Measurements from ENCODE around the gene NOC2L. TPM values are rescaled to one million over a fixed set of nuclear protein-coding genes. Genes with fewer than 3 reads are reported as not detected.
A peak's percentile ranks its signal among the peaks of the same experiment; 100 is the strongest.

Gene NOC2L
- total and polyA plus RNA-seq, 9 of the 15 experiments (the other 6 are each of a cell fraction or from before 2014, with no cell fraction given) = 4.0 to 410 (median 200) TPM

DNA sequence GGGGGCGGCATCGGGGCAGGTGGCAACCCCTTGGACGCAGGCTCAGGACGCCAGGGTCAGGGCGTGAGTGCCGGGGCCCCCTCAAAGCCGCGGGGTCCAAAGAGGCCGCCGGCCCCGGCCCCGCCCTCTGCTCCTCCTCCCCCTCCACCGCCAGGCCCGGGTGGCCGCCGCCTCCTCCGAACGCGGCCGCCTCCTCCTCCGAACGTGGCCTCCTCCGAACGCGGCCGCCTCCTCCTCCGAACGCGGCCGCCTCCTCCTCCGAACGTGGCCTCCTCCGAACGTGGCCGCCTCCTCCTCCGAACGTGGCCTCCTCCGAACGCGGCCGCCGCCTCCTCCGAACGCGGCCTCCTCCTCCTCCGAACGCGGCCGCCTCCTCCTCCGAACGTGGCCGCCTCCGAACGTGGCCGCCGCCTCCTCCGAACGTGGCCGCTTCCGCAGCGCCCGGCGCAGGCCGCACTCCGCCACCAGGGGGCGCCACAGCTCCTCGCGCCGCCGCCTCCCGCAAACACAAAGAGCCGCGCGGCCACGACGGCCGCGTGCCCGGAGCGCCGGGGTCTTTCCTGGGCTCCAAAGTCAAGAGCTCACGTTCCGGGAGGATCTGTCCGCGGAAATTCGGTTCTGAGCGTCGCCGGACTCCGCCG, 54.6 kb downstream of the NOC2L start (continued):
- TF ChIP-seq, protein P1, sequence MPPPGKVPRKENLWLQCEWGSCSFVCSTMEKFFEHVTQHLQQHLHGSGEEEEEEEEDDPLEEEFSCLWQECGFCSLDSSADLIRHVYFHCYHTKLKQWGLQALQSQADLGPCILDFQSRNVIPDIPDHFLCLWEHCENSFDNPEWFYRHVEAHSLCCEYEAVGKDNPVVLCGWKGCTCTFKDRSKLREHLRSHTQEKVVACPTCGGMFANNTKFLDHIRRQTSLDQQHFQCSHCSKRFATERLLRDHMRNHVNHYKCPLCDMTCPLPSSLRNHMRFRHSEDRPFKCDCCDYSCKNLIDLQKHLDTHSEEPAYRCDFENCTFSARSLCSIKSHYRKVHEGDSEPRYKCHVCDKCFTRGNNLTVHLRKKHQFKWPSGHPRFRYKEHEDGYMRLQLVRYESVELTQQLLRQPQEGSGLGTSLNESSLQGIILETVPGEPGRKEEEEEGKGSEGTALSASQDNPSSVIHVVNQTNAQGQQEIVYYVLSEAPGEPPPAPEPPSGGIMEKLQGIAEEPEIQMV (tag; conservative IDR thresholded peaks at IDR 0.05; ENCODE audit: low read depth) = no peak
- peak; percentile 86 for TF ChIP-seq HMGN3 (IDR thresholded peaks at IDR 0.05; ENCODE audit: borderline replicate concordance, extremely low read depth, insufficient read length, low read depth, low read length)
- TF ChIP-seq ZNF740 (CRISPR knock-in tag; IDR thresholded peaks at IDR 0.05) = peak; percentile 91
- TF ChIP-seq ZNF740 (tag; IDR thresholded peaks at IDR 0.05) = peak in 1 of 2 experiments; percentile 11; a peak in 1 of 4 replicates
- TF ChIP-seq TEAD2 (tag; IDR thresholded peaks at IDR 0.05) = no peak
- peak; percentile 53; the same call in 1 of the 2 replicates for TF ChIP-seq CGGBP1 (CRISPR knock-in tag; IDR thresholded peaks at IDR 0.05)
- TF ChIP-seq, protein P2, sequence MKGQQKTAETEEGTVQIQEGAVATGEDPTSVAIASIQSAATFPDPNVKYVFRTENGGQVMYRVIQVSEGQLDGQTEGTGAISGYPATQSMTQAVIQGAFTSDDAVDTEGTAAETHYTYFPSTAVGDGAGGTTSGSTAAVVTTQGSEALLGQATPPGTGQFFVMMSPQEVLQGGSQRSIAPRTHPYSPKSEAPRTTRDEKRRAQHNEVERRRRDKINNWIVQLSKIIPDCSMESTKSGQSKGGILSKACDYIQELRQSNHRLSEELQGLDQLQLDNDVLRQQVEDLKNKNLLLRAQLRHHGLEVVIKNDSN (CRISPR knock-in tag; IDR thresholded peaks at IDR 0.05) = no peak; the same call in 1 of the 2 replicates
- TF ChIP-seq, protein P3, sequence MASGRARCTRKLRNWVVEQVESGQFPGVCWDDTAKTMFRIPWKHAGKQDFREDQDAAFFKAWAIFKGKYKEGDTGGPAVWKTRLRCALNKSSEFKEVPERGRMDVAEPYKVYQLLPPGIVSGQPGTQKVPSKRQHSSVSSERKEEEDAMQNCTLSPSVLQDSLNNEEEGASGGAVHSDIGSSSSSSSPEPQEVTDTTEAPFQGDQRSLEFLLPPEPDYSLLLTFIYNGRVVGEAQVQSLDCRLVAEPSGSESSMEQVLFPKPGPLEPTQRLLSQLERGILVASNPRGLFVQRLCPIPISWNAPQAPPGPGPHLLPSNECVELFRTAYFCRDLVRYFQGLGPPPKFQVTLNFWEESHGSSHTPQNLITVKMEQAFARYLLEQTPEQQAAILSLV (tag; IDR thresholded peaks at IDR 0.05) = no peak
- no peak for TF ChIP-seq ZNF655 (CRISPR knock-in tag; IDR thresholded peaks at IDR 0.05)
- no peak for TF ChIP-seq CSDE1 (IDR thresholded peaks at IDR 0.05)
- TF ChIP-seq CBFA2T3 (IDR thresholded peaks at IDR 0.05) = no peak
- peak; percentile 64 for TF ChIP-seq CCNT2 (IDR thresholded peaks at IDR 0.05; ENCODE audit: borderline replicate concordance, extremely low read depth, insufficient read length, low read depth, low read length)
- no peak for TF ChIP-seq ZNF217 (CRISPR knock-in tag; IDR thresholded peaks at IDR 0.05)
- no peak for TF ChIP-seq ZNF79 (CRISPR knock-in tag; IDR thresholded peaks at IDR 0.05; ENCODE audit: low read depth)
- TF ChIP-seq EP300 (IDR thresholded peaks at IDR 0.05; ENCODE audit: low read length) = peak; percentile 37; the same call in 1 of the 2 replicates
- TF ChIP-seq PTRF (tag; IDR thresholded peaks at IDR 0.05) = no peak
- no peak for TF ChIP-seq MCM7 (IDR thresholded peaks at IDR 0.05)
- TF ChIP-seq ZKSCAN3 (CRISPR knock-in tag; IDR thresholded peaks at IDR 0.05) = no peak
- TF ChIP-seq CBFB (CRISPR knock-in tag; IDR thresholded peaks at IDR 0.05) = no peak
- TF ChIP-seq RAD21 (CRISPR knock-in tag; conservative IDR thresholded peaks at IDR 0.05 in 1 of 2, IDR thresholded peaks at IDR 0.05 in 1 of 2) = peak; percentile 91 to 94
- no peak for TF ChIP-seq ZNF197 (CRISPR knock-in tag; IDR thresholded peaks at IDR 0.05; ENCODE audit: low read depth)
- TF ChIP-seq PCBP1 (IDR thresholded peaks at IDR 0.05; ENCODE audit: low read depth, low read length, poor library complexity, severe bottlenecking) = no peak
